ENCODE measurements around the gene UROS.

- no peak for TF ChIP-seq POLR2A (IDR thresholded peaks at IDR 0.05)
- TF ChIP-seq CTCF (IDR thresholded peaks at IDR 0.05), result no peak
Observed at GRCh38 chr10:125811251-125811650, 11.8 kb downstream of the UROS start.
